OCI-LY7 (cell line): ENCODE results near the gene BCL7C. TPM values are rescaled to one million over a fixed set of nuclear protein-coding genes. Genes with fewer than 3 reads are reported as not detected.

Source experiments
- BruUV-seq: library from RNA; stranded (reverse); fragments of 400-500 nt; replicated peaks from 2 replicates; lab custom pipeline; 2021; lab: Mats Ljungman, UMichigan
- CTCF ChIA-PET: fragments of 300-600 bp; sonication (Branson Sonifier 250); formaldehyde crosslinking; loops from one replicate; lab custom pipeline; 2022; ENCODE audit warnings: antibody characterized with exemption; ENCODE audit not compliant: unreplicated experiment; lab: Charles Lee
- POLR2A ChIA-PET: fragments of 300-600 bp; sonication (Branson Sonifier 250); formaldehyde crosslinking; loops from one replicate; lab custom pipeline; 2022; ENCODE audit warnings: antibody characterized with exemption; lab: Charles Lee
- DNase-seq: peaks from one replicate; pipeline ENCODE4 v3.0.0-alpha.2; 2015; ENCODE audit warnings: low spot score
- H2AFZ ChIP-seq: fragments of 200-600 bp; sonication (generic), shearing (Covaris generic); 2 replicates; pipeline ENCODE4 v1.6.1; 2014; ENCODE audit warnings: mild to moderate bottlenecking, antibody characterized with exemption, low read length, moderate library complexity
- H3K27ac ChIP-seq: fragments of 200-600 bp; sonication (generic); 2 replicates; pipeline ENCODE4 v1.5.1; 2014; ENCODE audit warnings: mixed run types, low read depth, mild to moderate bottlenecking, moderate library complexity, low read length, inconsistent platforms; ENCODE audit not compliant: poor library complexity, severe bottlenecking
- H3K36me3 ChIP-seq: fragments of 200-600 bp; sonication (generic); 2 replicates; pipeline ENCODE4 v1.6.1; 2014; ENCODE audit warnings: mild to moderate bottlenecking, antibody characterized with exemption, low read length, moderate library complexity, mixed read lengths; ENCODE audit not compliant: insufficient read depth
- H3K4me1 ChIP-seq: fragments of 200-600 bp; sonication (generic); 2 replicates; pipeline ENCODE4 v1.5.1; 2014; ENCODE audit warnings: mild to moderate bottlenecking, low read length; ENCODE audit not compliant: insufficient read depth, poor library complexity, severe bottlenecking
- H3K4me2 ChIP-seq: fragments of 200-600 bp; sonication (generic); 2 replicates; pipeline ENCODE4 v1.6.1; 2014; ENCODE audit warnings: mild to moderate bottlenecking, low read length
- H3K4me3 ChIP-seq: fragments of 200-600 bp; sonication (generic); 2 replicates; pipeline ENCODE4 v1.5.1; 2014; ENCODE audit warnings: mild to moderate bottlenecking, low read depth, low read length; ENCODE audit not compliant: poor library complexity, severe bottlenecking
- H3K79me2 ChIP-seq: fragments of 200-600 bp; sonication (generic); 2 replicates; pipeline ENCODE4 v1.6.1; 2016; ENCODE audit warnings: low read depth, mild to moderate bottlenecking, low read length, moderate library complexity, mixed read lengths; ENCODE audit not compliant: insufficient read depth
- H3K9me2 ChIP-seq: fragments of 200-600 bp; sonication (generic); 2 replicates; pipeline ENCODE4 v1.6.1; 2016; ENCODE audit warnings: mild to moderate bottlenecking, low read length, mixed read lengths; ENCODE audit not compliant: insufficient read depth
- H3K9me3 ChIP-seq: fragments of 200-600 bp; sonication (generic); 2 replicates; pipeline ENCODE4 v1.6.1; 2014; ENCODE audit warnings: mild to moderate bottlenecking, mixed run types, low read length, mixed read lengths
- H4K20me1 ChIP-seq: fragments of 200-600 bp; sonication (generic); 2 replicates; pipeline ENCODE4 v1.6.1; 2014; ENCODE audit warnings: mild to moderate bottlenecking, antibody characterized with exemption, low read length, moderate library complexity, mixed read lengths; ENCODE audit not compliant: insufficient read depth
- CTCF ChIP-seq: fragments of 200-600 bp; sonication (generic); conservative IDR thresholded peaks from 2 replicates; pipeline ENCODE4 v1.5.1; 2014; ENCODE audit warnings: mild to moderate bottlenecking, antibody characterized with exemption, low read length, moderate library complexity, mixed read lengths
- EZH2phosphoT487 ChIP-seq: fragments of 200-600 bp; sonication (generic); IDR thresholded peaks from 2 replicates; pipeline ENCODE4 v1.6.1; 2018; ENCODE audit warnings: low read depth, borderline replicate concordance, mild to moderate bottlenecking, mixed run types, antibody characterized with exemption, low read length, moderate library complexity, mixed read lengths
- intact Hi-C: fragments of 100-400 bp; cut with micrococcal nuclease; formaldehyde crosslinking; loops from one replicate; pipeline ENCODE4 v1.10.0; 2022; ENCODE audit not compliant: unreplicated experiment
- total RNA-seq, 2 experiments: library from RNA; depleted of rRNA in 1 of 2; stranded (reverse); fragments of >200 nt in 1 of 2; shearing (Covaris generic) in 1 of 2; gene quantifications; 2 replicates each; pipeline ENCODE4 v1.2.3, GENCODE V29; 2014 to 2022

BCL7C gene
- total RNA-seq, 2 experiments from 2014 or later, result 11.0 to 17.8 TPM

GRCh38 chr16:30924913-30925631 is 31.2 kb upstream of the BCL7C start:
- ChIA-PET POLR2A (no interaction called here), CTCF (no interaction called here)
- no TSS peak for BruUV-seq
- H4K20me1 ChIP-seq, result no peaks in the 10 kb centered on the region
- intact Hi-C loops, result no loop called here
- H3K4me1 ChIP-seq, result peaks cover 16% of the 10 kb centered on the region
- no peaks in the 10 kb centered on the region for H3K9me3 ChIP-seq
- H3K4me3 ChIP-seq, result peak overlapping the region; percentile 74
- no peak for DNase-seq
- H3K27ac ChIP-seq, result no peak overlapping the region
- H3K4me2 ChIP-seq, result peak overlapping the region; percentile 84
- no peaks in the 10 kb centered on the region for H3K79me2 ChIP-seq
- H3K36me3 ChIP-seq, result no peaks in the 10 kb centered on the region
- H3K9me2 ChIP-seq, result no peaks in the 10 kb centered on the region
- H2AFZ ChIP-seq, result no peak overlapping the region
- TF ChIP-seq EZH2phosphoT487, result no peak
- no peak for TF ChIP-seq CTCF

- Histone ChIP-seq H4K20me1 (no peaks in the 10 kb centered on the region), H3K27ac (no peak overlapping the region), H3K4me2 (peak overlapping the region; percentile 84), H3K36me3 (no peaks in the 10 kb centered on the region), H3K79me2 (no peaks in the 10 kb centered on the region), H2AFZ (no peak overlapping the region), H3K9me2 (no peaks in the 10 kb centered on the region), H3K4me3 (peak overlapping the region; percentile 74), H3K4me1 (peaks cover 16% of the 10 kb centered on the region), H3K9me3 (no peaks in the 10 kb centered on the region)
- TF ChIP-seq CTCF, result no peak
- no peak for TF ChIP-seq EZH2phosphoT487
- ChIA-PET CTCF (no interaction called here), POLR2A (no interaction called here)
- intact Hi-C loops, result no loop called here
- no TSS peak for BruUV-seq
- DNase-seq, result no peak
These were observed 30.4 kb upstream of the BCL7C start for GRCh38 chr16:30924076-30924912.
